HG03045 (cell line): ENCODE results near the gene BPIFB4.
"Not testable (repeated sequence)": the region's sequence is repeated elsewhere in the genome, so short reads cannot be mapped to it uniquely, and the experiment has no call there.

ENCODE experiments used
- ATAC-seq: cut with Tn5 transposase; IDR thresholded peaks from one replicate; pipeline ENCODE4 v1.9.1; 2021; ENCODE audit warnings: mild to moderate bottlenecking, moderate library complexity; ENCODE audit not compliant: unreplicated experiment

The BPIFB4 gene

DNA sequence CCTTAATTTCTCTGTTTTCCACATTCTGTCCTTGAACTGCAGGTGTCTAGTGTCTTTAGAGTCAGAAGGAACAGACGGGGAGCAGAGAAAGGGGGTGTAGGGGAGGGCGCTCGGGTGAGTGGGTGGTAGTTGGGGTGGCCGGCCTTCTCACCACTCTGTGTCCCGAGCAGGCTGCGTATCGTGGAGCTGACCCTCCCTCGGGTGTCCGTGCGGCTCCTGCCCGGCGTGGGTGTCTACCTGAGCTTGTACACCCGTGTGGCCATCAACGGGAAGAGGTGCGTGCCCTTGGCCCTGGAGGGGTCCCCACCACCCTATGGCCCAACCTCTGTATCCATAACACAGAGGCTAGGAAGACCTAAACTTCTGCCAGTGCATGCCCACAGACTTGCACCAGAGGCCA lies 5.3 kb downstream of the BPIFB4 start:
- ATAC-seq = no peak

DNA sequence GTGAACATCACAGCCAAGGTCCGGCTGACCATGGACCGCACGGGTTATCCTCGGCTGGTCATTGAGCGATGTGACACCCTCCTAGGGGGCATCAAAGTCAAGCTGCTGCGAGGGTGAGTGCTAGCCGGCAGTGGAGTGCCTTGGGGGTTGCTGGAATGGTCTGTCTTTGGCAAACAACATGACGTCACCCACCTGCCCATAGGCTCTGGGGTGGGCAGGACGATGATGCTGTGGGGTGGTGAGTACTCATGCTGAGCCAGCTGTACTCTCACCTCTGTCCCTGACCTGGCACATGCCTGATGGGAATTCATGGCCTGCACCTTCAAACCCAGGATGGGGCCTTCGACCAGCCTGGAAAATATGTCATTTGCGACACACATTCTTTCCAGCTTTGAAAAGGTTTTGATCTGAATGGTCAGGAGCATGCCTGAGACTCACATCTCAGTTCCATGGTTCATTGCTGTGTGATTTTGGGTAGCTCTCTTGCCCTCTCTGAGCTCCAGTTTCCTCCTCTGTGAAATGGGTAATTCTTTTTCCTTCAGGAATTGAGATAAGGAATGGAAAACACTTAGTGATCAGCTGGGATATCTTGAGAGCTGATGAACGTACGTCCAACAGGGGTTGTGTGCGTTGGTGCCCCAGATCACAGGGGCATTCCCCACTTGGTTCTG lies 6.7 kb downstream of the BPIFB4 start:
- ATAC-seq = no peak

DNA sequence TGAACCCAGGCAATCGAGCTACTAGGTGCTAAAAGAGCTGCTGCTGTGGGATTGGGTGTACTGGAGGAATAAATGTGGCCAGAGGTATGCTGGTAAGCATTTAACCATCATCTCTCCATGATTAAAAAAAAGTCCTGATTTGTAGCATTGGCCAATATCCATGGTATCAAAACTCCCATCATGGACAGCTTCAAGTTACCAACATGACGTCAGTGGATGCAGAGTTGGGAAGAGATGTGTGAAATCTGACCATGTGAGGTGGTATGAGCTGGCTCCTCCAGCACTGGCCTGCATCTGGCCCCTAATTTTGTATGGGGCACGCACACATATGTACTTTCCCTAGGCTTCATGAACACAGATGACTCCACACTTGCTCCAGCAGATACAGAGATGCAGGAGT lies 11.7 kb downstream of the BPIFB4 start:
- no peak for ATAC-seq

DNA sequence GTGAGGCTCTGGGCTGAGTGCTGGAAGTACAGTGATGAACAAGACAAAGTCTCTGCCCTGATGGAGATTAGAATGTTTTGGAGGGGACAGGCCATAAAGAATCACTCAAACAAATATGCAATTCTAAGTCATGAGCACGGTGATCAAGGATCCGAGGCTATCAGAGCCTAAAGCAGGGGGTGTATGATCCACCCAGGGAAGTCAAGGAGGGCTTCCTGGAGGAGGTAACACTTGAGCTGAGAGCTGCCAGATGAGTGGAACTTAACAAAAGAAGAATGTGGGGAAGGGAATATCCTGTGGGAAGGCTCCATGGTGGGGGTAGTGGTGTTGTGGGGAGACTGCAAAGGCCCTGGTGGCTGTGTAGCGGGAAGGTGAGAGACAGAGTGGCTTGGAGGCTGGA lies 12.2 kb downstream of the BPIFB4 start:
- ATAC-seq = no peak

DNA sequence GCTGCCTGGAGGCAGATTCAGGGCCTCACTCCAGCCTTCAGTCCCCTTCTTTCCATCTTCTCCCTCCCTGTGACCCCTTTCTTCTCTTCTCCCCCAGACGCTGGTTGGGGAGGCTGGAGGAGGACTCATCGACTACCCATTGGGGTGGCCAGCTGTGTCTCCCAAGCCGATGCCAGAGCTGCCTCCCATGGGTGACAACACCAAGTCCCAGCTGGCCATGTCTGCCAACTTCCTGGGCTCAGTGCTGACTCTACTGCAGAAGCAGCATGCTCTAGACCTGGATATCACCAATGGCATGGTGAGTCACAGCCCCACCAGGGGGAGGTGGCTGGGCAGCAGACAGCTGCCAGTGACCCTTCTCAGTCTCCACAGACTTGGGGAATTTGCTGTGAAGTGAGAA lies 12.9 kb downstream of the BPIFB4 start:
- ATAC-seq = no peak

DNA sequence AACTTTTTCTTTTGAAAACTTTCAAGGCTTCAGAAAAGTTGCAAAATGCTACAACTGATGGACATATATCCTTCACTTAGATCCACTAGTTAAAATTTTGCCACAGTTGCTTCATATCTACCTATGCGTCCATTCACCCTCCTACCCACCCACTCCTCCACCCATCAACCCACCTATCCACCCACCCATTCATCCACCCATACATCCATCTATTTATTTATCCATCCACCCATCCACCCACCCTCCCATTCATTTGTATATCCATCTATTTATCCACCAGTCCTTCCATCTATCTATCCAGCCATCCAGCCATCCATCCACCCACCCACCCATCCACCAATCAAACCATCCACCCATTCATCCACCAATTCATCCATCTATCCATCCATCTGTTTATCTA lies 13.6 kb downstream of the BPIFB4 start:
- no peak for ATAC-seq

DNA sequence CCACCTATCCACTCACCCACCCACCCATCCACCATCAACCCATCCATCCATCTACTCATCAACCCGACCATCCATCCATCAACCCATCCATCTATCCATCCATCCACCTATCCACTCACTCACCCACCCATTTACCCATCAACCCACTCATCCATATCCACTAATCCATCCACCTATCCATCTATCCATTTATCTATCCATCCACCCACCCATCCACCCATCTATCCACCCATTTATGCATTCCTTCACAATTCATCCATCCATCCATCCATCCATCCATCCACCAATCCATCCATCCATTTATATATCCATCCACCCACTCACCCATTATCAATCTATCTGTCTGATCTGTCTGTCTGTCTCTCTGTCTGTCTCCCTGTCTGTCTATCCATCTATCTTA lies 14.1 kb downstream of the BPIFB4 start:
- no peak for ATAC-seq

DNA sequence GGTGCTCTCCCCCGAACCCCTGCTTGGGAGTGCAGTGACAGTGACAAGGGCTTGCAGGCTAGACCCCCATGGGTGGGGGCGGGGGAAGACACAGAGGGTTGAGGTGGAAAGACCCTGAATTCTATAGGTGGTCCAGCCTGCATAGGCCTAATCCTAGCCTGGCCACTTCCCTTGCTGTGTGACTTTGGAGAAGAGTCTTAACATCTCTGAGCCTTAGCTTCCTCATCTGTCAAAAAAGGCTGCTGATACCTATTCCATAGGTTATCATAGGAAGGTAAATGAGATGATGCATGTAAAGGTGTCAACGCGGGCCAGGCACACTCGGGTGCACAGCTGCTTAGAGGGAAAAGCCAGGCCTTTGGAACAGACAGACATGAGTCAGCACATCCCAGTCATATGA lies 15.8 kb downstream of the BPIFB4 start:
- no peak for ATAC-seq

DNA sequence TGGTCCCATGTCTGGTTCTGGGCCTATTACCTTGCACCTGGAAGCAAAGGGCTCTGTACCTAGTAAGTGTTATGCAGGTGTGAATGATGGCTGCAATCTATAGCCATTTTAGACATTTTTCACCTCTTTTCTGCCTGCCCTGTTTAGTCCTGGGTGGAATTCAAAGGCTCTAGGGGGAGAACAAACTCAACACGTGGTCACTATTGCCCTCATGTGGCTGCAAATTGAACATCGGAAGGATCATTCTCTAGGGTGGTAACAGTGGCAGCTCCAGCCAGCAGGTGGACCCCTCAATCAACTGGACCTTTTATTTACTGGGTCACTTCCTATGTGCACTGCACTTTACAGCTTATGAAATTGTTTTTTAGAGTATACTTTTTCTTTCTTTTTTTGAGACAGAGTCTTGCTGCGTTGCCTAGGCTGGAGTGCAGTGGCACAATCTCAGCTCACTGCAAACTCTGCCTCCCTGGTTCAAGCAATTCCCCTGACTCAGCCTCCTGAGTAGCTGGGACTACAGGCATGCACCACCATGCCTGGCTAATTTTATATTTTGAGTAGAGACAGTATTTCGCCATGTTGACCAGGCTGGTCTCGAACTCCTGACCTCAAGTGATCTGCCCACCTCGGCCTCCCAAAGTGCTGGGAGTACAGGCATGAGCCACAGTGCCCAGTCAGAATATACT lies 16.6 kb downstream of the BPIFB4 start:
- not testable (repeated sequence) for ATAC-seq

DNA sequence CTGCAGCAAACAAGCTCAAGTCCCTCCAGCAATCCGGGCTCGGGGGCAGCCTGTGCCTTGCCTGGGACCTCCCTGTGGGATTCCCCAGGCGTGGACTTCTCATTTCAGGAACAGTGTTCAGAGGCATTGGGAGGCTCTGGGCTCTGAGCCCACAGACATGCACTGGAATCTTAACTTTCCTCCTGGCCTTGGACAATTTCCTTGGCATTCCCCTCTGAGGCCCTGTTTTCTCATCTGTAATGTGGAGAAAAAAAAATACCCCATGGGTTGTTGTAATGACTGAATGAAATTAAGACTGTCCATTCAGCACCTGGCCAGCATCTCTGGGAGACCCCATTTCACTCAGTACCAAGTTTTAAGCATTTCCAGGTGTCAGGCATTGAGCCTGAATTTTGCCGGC lies 17.6 kb downstream of the BPIFB4 start:
- ATAC-seq = no peak

DNA sequence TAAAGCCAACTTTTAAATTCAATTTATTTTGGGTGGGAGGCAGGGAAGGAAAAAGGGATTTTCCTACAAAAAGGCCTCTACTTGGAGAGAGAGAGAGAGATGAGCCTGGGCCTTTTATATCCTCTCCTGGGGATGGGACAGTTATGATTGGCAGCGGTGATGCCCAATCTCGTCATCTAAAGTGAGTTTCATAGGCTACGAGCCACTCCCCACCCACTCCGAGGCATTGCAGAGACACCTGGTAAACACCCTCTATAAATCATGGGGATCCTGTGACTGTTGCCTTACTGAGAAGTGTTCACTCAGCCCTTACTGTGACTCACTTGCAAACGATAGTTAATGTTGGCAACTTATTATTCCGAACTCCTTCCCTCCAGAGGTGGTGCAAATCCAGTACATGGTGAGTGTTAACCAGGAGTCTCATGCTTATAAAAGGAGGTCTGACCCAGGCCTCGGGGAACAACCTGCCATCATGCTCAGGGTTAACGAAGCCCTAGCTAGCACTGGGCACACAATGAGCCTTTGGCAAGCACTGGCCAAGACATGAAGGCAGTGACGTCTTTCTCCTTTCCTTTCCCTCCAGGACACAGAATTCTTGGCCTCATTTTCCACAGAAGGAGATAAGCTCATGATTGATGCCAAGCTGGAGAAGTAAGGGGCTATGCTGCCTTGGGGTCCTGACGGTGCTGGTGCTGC lies 20.5 kb downstream of the BPIFB4 start:
- ATAC-seq = no peak

DNA sequence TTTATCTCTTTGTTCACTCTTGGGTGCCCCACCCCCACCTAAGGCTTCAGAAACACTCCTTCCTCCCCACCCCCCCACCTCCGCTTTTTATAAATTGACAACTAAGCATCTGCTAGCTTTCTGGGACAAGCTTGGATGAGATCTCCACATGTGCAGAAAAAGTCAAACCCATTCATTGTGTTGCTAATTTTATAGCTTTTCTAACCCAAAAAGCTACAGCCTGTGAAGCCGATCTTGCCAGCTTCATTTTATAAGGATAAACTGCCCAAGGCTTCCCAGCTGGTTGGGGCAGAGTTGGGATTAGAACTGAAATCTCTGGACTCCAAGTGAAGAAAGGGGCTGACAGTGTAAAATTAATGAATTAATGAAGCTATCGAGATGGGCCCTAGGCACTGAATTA lies 24.1 kb downstream of the BPIFB4 start:
- no peak for ATAC-seq

DNA sequence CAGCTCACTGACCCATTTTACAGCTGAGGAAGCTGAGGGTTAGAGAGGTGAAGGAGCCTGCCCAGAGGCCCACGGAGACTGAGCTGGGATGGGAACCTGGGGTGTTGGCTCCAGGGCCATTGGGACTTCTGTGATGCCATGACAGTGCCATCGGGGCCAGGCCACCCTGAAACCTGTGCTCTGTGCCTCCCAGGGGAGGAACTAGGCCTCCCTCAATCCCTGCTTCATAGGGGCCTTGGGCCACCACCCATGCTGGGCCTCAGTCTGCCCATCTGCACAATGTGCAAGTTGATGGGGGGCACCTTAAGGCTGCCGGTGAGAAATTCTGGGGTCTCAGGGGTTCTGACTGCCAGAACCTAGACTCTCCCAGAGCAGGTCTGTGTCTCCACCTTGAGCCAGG lies 24.9 kb downstream of the BPIFB4 start:
- ATAC-seq = no peak

DNA sequence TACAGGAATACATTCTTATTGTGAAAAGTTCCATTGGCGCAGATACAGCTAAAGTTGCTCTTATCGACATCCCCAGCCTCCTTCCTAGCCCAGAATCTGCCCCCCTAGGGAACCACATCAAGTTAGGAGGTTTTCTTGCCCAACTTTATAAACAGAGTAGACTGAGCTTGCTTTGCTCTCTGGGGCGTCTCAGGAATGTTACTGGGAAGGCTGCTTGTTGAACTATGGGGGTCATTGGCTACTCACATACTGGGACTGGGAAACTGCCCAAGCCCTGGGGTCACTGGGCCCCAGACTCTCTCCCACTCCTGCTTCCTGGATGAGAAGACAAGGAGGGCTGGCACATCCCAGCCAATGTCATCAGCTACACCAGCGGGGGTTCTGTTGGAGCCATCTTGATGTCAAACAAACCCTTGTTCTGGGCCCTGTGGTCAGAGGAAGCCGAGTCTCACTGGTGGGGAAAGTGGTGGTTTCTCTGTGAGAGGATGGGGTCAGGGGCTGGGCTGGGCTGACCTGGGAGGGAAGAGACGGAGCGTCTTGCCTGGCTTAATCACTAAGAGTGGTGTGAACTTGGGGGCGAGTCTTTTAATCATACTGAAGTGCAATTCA lies 26.0 kb downstream of the BPIFB4 start:
- ATAC-seq = no peak

DNA sequence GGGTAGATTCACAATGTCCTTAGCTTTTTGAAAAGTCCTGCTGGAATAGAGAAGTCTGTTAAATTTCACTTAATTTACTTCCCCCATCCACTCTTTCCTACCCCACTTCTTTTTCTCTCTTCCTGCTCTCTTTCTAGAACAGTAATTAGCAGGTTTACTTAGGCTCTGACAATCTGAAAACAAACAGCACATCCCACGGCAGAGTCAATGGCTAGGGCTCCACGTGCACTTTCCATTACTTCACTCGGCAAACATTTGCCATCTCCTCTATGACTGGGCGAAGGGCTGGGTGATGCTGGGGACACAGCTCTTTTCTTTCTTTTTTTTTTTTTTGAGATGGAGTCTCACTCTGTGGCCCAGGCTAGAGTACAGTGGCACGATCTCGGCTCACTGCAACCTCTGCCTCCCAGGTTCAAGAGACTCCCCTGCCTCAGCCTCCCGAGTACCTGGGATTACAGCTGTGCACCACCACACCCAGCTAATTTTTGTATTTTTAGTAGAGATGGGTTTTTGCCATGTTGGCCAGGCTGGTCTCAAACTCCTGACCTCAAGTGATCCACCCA lies 26.7 kb downstream of the BPIFB4 start:
- not testable (repeated sequence) for ATAC-seq

DNA sequence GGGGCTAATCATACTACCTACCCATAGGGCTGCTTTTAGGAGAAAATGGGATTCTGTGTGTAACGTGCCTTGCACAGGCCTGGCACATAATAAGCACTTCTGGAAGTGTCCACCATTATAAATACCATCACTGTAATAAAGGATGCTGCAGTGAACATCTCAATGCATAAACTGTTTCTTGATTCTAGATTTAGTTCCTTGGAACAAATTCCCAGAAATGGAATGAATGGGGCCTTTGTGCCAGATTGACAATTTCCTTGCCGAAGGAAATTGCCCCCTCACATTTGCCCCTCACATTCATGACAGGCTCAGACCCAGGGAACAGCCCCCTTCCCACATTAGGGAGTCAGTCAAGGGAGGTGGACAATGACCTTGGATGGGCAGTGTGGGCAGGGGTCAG lies 29.2 kb downstream of the BPIFB4 start:
- no peak for ATAC-seq

DNA sequence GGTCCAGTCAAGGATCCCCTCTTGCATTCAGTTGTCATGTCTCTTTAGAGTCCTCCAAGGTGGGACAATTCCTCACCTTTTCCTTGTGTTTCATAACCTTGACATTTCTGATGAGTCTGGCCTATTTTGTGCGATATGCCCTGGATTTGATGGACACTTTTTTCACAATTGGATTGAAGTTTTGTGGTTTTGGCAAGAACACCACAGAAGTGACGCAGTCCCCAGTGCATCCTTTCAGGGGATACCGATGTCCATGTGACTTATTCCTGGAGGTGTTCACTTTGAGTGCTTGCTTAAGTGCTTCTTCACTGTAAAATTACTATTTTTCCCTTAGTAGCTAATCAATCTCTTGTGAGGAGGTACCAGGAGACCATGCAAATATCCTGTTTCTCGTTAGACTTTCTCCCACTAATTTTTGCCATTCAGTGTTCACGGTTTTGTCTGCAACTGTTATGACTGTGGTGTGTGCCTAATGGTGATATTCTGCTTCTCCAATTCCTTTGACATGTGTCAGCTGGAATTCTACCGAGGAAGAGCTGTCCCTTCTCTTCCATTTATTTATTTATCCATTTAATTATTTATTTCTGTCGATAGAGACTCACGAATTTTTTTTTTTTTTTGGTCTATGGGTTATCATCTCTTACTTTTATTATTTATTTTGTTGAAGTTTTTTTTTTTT lies 30.8 kb downstream of the BPIFB4 start:
- ATAC-seq = no peak

DNA sequence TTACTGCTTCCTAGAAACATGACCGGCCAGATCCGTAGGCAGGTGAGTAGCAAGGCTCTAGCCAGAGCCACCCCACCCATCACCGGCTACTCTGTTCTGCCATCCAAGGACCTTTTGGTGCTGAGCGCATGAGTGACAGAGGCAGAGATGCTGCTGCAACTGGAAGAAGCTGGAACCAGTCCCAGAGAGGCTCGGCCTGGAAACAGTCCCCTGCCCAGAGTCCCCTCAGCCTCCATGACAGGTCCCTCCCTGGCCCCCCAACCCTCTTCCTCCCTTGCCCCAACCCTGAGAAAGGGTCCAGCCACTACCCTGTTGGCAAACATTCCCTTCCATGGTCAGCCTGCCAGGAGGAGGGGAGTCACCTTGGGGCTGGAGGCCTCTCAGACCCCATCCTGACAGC lies 31.9 kb downstream of the BPIFB4 start:
- ATAC-seq = no peak

DNA sequence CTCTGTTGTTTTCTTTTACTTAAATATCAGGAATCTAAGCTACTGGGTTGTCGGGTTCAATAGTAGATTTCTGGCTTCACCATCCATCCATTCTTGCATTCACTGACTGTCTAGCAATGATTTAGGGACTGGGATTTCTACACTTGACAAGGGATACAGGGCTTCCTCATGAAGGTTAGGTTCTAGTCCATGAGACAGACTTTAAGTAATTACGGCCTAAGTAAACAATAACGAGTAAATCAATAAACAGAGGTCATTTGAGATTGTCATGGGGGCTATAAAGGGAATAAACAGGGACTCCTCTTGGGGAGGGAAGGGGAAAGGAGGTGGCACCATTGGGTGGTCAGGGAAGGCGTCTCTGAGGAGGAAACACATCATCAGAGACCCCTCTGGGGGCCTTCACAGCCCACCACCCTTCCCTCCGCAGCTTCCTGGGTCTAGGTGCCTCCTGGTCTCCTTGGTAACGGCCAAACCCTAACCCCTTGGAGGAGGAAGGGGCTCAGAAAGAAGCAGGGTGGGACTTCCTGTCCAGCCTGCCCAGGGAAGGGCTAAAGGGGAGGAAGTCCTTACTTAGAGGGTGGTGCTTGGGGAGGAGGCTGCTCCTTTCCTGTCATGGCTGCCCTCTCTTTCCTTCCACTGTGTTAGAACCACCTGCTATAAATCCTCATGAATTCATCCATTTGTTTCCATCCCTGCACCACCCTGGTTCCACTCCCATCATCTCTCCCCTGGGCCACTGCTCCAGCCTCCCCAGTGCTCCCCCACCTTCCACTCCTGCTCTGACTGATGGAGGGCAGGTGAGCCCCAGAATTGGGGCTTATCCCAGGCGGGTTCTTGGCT lies 33.3 kb downstream of the BPIFB4 start:
- ATAC-seq = no peak

DNA sequence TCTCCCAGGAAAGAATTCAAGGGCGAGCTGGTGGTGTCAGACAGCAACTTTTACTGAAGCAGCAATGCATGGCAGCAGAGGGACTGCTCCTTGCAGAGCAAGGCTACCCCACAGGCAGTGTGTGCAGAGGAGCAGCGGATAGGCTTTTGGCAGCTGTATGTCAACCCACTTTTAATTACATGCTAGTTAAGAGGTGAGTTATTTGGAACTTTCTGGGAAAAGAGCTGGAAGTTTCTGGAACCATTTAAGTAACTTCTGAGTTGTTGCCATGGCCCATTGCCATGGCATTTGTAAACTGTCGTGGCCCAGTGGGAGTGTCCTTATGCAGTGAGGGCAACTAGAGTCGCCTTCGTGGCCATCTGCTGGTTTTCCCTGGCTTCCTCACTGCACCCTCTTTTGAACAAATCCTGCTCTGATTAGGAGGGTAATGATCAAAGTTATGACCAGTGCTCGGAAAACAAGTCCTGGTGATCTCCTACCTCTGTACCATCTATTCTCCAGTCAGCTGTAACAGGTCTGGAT lies 34.0 kb downstream of the BPIFB4 start:
- ATAC-seq = no peak
